GM19328 (cell line): ENCODE data around the gene HMSD.
"Not testable (repeated sequence)": the region's sequence is repeated elsewhere in the genome, so short reads cannot be mapped to it uniquely, and the experiment has no call there.

Experiments used
- ATAC-seq: cut with Tn5 transposase; IDR thresholded peaks from one replicate; pipeline ENCODE4 v1.9.1; 2021; ENCODE audit warnings: mild to moderate bottlenecking, moderate library complexity; ENCODE audit not compliant: unreplicated experiment

The HMSD gene, protein sequence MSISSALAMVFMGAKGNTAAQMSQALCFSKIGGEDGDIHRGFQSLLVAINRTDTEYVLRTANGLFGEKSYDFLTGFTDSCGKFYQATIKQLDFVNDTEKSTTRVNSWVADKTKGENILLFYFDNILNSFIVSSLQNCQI

DNA sequence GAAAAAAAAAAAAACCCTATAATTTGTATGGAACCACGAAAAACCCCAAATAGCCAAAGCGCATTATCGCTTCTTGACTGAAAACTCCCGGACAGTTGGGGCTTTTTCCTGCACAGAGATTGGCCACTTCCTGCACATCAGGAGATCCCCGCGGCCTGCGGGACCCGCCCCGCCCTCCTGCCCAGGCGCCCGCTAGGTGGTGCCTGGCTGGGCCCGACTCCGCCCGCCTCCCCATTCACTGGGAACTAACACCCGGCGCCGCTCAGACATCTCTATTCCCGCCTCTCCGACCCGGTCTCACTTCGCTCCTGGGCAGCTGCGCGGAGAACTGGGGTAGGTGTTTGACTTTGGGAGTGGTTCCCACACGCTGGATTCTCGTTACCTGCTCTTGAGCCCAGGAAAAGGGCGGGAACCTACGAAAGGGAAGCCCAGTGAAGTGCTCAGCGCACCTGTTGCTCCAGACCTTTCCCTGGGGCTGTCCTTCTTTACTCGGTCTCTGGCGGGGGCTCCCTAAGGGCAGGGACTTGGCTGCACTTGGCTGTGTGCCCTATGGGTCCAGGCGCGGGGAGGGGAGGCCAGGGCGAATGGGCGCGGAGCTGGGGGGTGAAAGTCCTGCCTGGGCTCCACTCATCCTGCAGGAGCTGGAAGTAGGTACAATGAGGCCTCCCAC lies at the start of gene HMSD:
TSS of gene HMSD (plus strand) at position 234 of the 670 bp plus-strand sequence. CDS start 4,155 bp downstream, outside the sequence.
- peak; percentile 94 for ATAC-seq

DNA sequence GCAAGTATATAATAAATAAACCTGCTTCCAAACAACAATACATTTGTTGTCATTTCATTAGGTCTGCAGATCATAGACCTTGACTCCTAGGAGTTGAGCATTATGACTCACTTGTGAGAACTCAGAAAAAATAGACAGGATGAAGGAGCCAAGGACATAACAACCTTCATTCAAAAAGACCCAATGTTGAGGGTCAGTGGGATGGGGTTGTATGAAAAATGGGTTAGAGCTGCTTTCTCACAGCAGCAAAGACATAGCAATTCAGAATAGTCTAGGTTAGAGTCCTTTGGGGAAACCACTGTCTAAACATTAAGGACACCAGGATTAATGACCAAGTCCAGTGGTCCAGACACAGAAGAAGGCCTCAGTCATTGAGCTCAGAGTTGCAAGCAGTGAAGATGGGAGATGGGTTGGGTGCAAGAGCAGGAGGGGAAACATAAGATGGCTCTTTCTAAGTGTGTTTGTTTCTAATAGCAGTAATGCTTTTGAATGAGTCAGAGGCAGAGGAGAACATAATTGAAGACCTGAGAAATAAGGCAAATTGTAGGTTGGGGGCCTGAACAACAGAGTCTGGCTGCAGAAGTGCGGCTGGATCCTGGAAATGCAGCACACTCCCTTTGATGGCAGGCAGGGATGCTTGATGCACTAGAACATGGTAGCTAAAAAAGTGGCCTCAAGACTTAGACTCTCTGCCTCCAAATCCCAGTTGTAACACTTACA lies 45.1 kb upstream of the HMSD start:
- no peak for ATAC-seq

GRCh38 chr18:63904694-63905093 lies 44.4 kb upstream of the HMSD start:
- no peak for ATAC-seq

- ATAC-seq: no peak
Measured at GRCh38 chr18:63905361-63905760, 43.7 kb upstream of the HMSD start.

DNA sequence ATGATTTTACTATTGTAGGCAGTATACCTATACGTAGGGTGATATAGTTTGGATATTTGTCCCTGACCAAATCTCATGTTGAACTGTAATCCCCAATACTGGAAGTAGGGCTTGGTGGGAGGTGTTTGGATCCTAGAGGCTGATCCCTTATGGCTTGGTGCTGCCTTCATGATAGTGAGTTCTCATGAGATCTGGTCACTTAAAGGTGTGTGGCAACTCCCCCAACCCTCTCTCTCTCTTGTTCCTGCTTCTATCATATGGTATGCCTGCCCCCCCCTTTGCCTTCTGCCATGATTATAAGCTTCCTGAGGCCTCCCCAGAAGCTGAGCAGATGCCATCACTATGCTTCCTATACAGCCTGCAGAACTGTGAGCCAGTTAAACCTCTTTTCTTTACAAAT lies 43.0 kb upstream of the HMSD start:
- no peak for ATAC-seq

GRCh38 chr18:63907664-63908063 lies 41.4 kb upstream of the HMSD start, which contains the start of gene SERPINB10:
Gene SERPINB10 (plus strand): TSS chr18:63907958. CDS start chr18:63915511, 7,553 bp downstream.
- peak; percentile 46 for ATAC-seq

GRCh38 chr18:63908858-63909257 lies 40.2 kb upstream of the HMSD start:
- ATAC-seq: no peak

GRCh38 chr18:63909870-63910269 lies 39.2 kb upstream of the HMSD start:
- no peak for ATAC-seq

GRCh38 chr18:63917817-63918216 lies 31.3 kb upstream of the HMSD start:
- ATAC-seq: no peak

DNA sequence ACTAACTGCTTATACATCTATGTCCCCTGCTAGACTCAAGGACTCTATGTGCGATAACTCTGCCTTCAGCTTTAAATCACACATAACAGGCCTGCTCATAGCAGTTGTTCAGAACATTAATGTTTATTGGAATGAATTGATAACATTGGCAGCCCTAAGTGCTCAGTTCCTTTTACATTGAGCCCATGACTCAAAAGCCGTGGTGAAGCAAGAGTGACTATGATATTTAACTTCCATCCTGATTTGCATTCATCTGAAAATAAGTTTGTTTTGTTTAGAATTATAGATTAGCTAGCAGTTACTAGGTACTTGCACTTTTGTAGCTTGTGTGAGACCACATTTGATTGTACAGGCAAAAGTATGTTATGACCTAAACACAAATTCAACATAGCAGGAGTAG lies 27.1 kb upstream of the HMSD start:
- ATAC-seq: no peak

GRCh38 chr18:63924551-63924950 lies 24.6 kb upstream of the HMSD start:
- no peak for ATAC-seq

GRCh38 chr18:63928331-63928730 lies 20.8 kb upstream of the HMSD start:
- no peak for ATAC-seq

DNA sequence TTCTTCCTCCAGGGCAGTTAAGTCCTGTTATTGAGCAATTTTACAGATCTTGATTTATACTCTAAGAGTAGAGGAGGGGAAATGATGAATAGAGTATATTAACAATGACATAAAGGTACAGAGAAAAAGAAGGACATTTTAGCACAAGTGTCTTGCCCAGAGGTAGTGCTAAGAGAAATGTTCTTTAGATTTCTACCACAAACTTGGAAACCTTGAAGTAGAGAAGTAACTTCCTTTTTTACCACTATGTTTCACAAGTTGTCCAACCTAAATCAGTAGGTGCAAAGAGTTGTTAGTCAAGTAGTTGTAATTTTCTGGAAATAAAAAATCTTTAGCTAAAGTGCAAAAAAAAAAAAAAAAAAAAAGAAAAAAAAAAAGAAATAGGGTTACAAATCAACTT lies 19.7 kb upstream of the HMSD start:
- not testable (repeated sequence) for ATAC-seq

DNA sequence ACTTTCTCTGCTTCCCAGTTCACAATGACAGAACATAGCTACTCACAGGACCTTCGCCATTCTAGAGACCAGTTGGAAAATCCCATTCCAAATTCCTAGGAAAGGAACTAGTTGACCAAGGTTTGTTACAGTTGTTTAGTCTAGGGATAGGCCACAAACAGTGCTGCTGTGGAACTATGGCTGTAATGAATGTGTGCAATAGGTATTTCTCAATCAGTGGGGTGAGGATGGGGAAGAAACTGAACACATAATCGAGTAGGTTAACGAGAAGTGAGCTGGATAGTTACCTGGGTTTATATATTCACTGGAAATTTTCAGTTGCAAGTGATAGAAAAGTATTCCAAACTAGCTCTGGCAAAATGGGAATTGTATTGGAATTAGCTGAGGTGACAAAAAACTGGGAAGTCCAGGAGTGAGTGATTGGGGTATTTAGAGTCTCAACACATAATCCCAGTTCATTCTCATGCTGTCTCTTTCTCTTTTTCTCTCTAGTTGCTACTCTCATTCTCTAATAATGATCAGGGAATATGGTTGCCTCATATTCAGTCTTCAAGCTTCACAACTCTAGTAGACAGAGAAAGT lies 18.2 kb upstream of the HMSD start:
- ATAC-seq: no peak

DNA sequence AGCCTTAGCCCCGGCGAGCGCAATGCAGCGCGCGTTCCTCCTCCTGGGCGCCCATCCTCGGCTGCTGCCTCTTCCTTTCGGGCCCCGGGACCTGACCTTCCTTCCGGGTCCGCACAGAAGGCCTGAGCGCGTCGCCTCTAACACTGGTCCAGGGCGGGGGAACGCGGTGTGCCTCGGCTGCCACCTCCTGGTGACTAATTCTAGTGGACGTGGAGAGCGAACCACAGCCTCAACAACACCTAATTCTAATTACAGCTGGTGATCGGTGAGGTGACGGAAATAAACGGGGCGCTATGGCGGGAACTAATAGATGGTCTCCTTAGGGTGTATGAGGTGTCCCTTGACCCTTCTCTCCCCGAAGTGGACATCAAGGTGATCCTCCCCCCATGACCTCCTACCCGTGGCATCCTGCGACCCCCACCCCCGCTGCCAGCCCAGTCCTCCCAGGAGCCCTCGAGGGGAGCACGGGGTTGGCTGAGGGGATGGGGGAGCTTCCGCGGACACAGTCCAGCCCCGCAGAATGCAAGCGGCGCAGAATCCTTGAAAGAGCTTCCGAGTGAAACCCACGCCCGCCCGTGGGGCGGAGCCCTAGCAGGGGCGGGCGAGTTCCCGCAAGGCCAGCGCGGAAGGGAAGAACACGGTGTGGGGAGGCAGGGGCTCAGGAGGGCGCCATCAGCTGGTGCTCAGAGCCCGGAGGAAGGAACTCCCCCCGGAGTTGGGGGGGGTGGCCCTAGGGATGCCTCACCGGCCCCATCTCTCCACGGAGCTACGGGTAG lies 12.8 kb upstream of the HMSD start:
- ATAC-seq: peak; percentile 97

GRCh38 chr18:63936932-63937393 lies 12.1 kb upstream of the HMSD start:
- ATAC-seq: peak; percentile 14

- no peak for ATAC-seq
Measured at GRCh38 chr18:63940008-63940407, 9.1 kb upstream of the HMSD start.

- not testable (repeated sequence) for ATAC-seq
Measured at GRCh38 chr18:63940543-63941050, 8.5 kb upstream of the HMSD start.

- no peak for ATAC-seq
Measured at GRCh38 chr18:63947051-63947790, 1.9 kb upstream of the HMSD start.

- ATAC-seq: no peak
Measured at GRCh38 chr18:63951302-63951705, 2.2 kb downstream of the HMSD start.
